HG02938 (cell line): ENCODE data around the gene NEUROG1.

ENCODE experiments used
- ATAC-seq: cut with Tn5 transposase; IDR thresholded peaks from one replicate; pipeline ENCODE4 v1.9.1; 2021; ENCODE audit warnings: mild to moderate bottlenecking, moderate library complexity; ENCODE audit not compliant: unreplicated experiment

NEUROG1 gene, protein sequence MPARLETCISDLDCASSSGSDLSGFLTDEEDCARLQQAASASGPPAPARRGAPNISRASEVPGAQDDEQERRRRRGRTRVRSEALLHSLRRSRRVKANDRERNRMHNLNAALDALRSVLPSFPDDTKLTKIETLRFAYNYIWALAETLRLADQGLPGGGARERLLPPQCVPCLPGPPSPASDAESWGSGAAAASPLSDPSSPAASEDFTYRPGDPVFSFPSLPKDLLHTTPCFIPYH

DNA sequence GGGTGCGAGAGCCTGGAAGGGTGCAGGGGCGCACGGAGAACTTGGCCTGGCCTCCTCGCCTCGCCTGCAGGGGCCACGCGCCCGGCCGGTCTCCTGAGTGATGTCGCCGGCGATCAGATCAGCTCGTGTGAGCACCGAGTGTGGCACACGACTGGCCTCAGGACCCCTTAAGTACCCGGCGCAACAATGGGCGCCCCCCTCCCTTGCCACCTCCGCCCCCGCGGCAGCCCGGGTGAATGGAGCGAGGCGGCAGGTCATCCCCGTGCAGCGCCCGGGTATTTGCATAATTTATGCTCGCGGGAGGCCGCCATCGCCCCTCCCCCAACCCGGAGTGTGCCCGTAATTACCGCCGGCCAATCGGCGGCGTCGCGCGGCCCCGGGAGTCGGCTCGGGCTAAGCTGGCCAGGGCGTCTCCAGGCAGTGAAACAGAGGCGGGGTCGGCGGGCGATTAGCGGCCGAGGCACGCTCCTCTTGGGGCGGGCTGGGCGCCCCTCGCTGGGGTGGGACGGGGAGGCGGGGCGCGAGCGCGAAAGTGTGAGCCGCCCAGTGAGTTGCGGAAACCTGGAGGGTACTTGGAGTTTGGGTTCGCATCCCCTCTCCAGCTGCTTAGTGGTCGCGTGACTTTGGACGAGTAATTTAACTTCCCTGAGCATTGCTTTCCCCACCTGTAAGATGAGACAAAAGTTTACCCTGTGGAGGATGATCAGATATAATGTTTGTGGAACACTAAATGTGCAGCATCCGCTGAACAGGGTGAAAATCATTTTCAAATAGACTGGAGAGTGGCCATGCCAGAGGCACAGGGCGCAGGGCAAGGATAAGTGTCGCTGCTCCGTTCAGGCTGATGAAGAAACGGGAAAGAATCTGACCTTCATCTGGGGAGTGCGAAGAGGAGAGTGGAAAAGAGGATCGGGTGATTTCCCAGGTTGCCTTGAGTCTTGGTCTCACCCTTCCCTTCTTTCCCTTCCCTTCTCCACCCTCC is at the start of gene NEUROG1:
NEUROG1 (minus strand) TSS at position 145 of the 982 bp plus-strand sequence. CDS start 274 bp downstream, outside the sequence.
- no peak for ATAC-seq

DNA sequence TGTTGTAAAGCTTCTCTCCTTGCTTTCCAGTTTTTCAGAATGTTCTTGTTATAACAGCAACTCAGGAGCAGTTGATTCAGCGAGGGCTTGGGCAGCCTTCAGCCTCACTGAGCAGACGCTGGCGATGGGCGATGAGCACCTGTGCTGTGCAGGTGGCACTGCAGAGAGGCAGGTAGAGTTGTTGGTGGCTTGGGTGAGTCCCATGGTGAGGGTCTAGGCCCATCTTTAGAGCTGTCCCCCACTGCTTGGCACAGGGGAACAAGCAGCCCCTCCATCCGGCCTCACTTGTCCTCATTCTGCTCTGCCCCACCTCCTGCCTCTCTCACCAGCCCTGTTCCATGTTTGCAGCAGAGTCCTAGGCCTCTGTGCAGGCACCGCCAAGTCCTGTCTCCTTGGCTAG is 49.2 kb upstream of the NEUROG1 start:
- no peak for ATAC-seq

DNA sequence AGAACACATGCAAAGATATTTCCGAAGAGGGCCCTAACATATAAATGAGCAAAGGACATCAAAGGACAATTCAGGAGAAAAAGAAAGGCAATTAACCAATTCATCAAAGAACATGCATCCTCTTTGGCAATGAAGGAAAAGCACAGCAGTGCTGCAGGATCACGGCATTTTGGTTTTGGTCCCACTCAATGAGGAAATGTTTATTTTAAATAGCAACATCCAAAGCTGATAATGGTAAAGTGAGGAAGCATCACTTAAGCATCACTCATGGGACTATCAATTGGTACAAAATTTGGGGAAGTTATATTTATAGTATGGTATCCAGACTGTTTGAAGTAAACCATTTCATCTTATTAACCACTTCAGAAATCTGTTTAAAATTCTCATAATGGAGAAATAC is 48.5 kb upstream of the NEUROG1 start:
- no peak for ATAC-seq

DNA sequence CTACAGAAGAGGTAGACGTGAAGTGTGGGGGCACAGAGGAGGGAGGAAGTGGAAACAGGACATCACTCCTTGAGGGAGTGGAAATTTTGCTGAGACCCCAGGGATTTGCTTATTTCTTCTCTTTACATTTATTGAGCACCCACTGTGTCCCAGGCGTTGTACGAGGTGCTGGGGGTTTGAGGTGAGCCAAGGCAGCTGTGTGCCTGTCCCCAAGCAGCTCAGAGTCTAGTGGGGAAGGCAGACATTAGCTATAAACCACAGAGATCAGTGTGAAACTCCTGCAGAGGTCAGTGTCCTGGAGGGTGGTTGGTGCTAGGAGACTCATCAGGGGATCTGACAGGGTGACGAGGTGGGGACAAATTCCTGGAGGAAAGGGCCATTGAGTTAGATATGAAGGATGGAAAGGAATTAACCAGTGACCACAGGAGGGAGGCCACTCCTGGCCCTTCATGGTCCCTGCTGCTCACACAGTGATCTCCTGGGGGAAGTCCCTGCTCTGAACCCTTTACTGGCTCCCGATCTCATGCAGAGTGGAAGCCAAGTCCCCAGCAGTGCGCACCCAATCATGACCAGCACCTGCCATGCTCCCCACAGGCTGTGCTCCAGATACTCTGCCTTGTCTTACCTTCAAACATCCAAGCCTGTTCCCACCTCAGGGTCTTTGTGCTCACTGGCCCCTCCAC is 46.5 kb upstream of the NEUROG1 start:
- no peak for ATAC-seq

DNA sequence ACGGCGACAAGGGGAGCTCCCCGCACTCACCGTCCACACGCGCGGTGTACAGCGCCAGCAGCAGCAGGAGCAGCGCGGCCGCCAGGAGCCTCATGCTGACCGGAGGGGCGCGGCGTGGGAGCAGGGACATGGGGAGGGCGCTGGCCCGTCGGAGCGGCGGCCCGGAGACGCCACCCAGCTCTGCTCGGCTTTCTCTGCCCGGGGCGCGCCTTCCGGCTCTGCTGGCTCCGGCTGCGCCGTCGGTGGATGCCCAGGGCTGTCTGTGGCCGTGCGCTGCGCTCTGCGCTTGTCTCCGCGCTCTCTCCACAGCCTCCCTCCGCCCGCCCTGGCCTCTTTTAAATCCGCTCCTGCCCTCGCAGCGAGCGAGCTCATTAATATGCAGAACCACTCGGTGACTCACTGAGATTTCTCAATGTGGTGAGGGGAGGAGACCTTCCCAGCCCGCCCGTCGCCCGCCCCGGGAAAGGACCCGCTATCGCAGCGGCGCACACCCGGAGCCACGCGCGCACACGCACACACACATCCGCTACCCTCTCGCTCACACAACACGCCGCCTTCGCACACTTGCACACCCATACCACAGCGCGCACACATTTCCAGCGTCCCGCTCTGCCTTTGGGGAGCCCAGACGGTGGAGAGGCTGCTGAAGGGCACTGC is 43.0 kb upstream of the NEUROG1 start, which contains the start of gene CXCL14:
CXCL14 (minus strand) TSS at position 307 of the 657 bp plus-strand sequence; CDS start at position 94, 213 bp downstream.
- no peak for ATAC-seq

DNA sequence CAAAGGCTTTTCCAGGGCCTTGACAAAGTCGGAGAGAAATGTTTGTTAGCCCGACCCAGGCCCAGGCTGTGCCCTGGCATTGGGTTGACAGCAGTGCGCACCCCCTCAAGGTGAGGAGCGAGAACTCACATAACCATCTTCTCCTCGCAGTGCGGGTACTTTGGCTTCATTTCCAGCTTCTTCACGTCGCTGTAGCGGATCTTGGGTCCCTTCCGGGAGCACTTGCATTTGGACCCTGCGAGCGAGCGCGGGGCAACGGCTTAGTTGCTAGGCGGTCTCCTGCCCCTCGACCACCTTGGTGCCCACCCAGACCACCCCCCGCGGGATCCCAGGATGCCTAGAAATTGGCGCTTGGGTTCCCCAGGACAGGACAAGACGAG is 42.5 kb upstream of the NEUROG1 start:
- no peak for ATAC-seq

DNA sequence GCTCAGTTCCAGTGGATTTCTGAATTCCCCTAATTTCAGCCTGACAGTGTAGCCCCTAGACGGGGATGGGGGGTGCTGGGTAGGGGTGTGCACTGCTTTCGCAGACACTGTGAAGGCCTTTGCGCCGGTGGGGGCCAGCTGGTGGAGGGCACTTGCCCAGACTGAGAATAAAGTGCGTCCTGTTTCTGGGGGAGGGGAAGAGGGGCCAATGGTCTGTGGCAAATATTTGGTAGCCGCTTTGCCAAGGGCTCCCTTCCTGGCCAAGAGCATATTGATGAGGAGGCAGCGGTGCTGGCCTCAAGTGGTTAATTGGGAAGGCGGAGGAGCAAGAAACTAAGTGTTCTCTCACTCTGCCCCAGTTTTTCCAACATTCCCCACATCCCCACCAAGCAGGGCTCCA is 41.7 kb upstream of the NEUROG1 start:
- no peak for ATAC-seq

DNA sequence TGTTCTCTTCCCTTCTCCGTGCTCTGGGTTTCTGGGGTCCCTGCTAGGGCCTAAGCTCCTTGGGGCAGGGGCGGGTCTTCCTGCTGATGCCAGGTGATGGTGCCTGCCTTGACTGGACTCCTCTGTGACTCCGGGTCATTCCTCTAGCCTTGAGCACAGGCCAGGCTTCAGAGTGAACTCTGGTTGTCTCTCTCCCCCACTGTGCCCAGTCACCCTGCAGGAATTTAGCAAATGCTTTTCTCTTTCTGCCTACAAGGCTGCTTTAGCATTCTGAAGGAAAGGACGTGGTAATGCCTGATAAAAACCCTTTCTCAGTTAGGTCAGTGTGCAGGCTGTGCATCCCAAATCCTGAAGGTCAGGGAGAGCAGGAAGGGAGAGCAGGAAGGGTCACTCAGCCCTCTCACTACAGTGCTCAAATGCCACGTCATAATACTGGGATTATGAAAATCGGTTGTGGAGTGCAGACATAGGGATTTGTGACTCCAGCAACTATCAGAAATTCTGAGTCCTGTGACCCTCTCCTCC is 40.4 kb upstream of the NEUROG1 start:
- no peak for ATAC-seq

DNA sequence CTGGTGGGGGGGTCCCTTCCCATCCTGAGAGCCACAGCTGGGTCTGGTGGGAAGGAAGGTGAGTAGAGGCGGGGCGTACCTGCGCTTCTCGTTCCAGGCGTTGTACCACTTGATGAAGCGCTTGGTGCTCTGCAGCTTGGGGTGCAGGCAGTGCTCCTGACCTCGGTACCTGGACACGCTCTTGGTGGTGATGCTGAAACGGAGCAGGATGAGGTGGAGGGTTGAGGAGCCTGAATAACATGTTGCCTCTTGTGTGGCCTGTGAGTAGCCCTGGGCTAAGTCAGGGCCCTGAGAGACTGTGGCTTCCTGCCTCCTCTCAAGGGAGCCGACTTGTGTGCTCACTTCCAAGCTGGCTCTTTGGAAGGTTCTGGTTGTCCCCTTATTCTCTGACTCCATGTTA is 38.7 kb upstream of the NEUROG1 start:
- ATAC-seq, result no peak

DNA sequence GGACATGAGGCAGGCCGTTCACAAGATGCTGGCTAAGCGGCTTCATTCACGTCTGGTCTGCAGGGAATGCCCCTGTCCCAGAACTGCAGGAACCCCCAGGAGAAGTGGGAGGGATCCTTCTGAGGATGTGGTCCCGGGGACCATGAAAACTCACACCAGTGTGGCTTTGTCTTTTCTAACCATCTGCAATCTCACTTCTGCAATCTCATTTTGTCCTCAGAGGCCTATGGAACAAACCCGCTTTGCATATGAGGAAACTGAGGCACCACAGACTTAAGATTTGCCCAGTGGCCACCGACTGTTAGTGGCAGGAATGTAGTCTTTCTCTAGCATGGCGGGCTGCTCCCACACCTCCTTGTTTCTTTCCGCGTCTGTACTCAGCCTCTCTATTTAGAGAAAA is 36.1 kb upstream of the NEUROG1 start:
- ATAC-seq, result no peak

DNA sequence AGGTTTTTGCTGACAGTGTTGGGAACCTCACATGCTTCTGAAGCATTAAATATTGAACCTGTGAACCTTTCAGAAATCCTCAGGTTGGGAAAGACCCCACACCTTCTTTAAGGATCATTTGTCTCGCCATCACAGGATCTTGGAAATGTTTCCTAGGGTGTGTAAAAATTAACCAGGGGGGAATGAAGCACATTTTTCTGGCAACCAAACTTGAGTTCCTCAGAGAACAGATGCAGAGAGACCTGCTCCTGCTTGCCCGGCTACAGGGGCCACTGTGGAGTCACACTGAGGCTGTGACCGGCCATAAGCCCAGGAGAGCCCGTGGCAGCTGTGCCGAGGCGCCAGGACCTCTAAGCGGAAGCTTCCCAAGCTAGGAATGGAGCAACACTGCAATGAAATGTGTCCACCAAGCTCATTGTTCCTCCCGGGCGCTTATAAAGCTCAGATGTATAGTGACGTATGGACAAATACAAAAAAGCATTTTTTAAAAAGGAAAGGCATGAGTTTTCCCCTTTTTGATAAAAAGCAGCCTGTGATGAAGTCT is 35.4 kb upstream of the NEUROG1 start:
- ATAC-seq, result no peak

DNA sequence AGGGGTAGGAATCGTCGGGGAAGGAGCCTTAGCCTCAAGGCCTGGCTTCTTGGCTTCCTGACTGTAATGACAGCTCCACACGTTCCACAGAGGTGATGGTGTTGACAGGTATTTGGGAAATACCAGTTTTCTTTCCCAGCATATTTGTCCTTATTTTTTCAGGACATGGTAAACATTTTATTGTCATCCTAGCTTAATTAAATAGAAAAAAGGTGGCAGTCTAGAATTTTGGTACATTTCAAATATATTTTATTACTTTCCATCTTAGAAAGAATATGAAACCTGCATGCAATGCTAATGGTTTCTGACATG is 34.6 kb upstream of the NEUROG1 start:
- ATAC-seq, result no peak

DNA sequence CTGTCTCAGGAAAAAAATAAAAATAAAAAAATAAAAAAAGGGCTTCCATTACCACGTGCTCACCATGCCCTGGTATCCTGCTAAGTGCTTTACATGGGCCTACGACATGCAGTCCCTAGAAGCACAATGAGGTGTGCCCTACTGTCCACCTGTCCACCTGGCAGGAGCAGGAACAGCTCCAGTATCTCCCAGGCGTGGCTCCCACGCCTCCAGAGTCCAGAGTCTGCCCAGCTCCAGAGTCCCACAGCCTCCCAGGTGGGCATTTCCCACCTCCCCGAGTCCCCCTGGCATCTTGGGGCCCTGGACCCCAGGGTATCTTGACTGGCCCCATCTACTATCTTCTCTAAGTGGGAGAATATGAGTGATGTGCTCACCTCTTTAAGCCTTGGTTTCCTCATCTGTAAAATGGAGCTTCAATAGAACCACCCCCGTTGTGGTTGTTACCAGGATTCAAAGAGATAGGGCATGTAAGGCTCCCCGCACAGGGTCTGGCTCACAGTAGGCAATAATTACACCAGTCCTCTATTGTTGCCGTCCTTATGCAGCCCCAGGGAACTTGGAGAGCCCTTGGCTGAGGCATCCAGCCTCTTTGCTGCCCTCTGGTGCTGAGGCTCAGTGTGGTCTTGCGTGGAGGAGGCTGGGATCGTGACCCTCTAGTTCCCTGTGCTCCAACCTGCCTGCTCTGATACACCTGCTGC is 34.1 kb upstream of the NEUROG1 start:
- ATAC-seq, result no peak

DNA sequence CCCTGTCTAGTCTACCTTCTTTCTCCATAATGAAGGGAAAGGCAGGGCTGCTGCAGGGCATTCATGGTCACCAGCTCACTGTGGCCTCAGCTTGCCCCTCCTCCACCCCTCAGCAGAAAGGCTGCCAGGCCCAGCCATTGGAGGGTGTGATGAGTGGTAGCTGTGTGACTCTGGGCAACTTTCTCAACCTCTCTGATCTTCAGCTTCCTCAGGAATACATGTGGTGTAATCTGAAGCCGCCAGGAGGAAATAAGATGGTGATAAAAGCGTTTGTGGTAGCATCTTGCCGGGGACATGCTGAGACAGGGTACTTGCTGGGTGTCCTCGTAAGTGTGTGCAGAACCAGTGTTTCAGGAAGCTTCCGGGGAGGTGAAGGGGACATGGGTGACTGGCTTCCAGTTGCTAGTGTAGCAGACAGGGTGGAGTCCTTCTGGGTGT is 33.2 kb upstream of the NEUROG1 start:
- no peak for ATAC-seq

DNA sequence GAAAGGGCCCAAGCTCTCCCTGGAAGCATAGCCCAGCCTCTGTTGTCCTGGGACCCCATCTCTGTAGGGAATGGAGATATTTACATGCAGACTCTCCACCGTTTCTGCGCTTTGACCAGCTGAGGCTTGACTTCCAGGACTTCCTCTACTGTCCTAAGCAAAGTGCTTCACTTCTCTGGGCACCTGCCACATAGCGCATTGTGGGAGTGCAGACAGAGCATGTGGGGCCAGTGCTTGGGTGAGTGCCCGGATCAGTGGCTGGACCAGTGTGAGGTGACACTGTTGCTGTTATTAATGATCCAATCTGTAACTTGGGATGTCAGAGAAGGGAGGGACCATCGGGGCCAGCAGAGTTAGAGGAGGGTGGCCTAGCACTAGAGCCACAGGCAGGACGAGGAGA is 32.5 kb upstream of the NEUROG1 start:
- ATAC-seq, result no peak

DNA sequence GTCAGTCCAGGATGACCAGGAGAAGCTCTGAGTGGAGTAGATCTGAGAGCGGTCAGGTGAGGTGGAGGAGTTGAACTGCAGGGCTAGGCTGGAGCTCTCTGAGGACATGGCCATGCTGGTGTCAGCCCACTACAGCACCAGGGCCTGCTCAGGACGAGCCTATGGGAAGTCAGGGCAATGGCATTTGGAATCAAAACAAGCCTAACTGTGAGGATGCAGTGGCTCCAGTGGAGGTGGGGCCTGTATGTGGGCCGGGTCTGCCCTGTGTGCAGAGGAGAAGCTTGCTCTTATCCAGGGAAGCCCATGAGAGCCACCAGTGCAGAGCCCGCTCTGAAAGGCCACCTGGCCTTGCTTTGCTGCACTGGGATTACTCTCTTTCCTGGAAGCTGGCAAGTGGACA is 31.9 kb upstream of the NEUROG1 start:
- ATAC-seq, result no peak

DNA sequence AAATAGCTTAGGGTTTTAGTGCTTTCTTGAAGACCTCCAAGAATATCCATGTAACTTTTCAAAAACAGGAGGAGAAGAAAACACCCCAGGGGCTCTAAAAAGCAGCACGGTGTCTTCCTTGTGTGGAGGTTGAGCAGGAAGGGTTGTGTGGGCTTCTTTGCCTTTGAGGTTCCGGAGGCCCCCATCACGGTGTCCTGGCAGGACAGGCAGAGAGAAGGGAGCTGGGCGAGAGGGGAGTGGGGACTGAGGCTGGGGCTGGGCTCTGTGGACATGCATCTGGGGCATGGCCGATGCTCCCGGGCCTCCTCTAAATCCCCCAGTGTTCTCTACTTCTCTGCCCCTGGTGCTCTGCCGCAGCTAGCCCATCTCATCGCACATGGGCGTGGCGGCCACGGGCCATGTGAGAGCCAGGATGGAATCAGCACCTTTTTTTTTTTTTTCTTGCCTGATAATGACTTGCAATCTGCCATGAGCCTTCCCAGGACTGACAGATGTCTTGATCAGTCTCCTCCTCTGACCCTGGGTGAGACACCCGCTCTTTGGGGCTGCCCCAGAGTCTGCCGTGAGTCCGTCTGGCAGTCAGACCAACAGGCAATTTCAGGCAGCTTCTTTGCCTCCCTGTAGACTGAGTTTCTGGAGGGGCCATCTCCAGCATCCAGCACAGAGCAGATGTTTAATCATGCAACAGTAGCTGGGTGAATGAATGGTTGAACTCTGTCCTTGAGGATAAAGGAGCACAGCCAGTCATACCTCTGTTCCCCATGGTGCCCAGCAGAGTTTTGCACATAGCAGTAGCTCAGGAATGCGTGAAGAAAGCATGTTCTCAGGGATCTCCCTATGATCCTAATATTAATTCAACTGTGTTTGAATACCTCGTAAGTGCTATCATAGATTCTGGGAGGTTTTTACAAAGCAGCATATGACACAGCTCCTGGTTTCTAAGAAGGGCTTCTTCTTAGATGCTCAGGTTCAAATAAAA is 30.9 kb upstream of the NEUROG1 start:
- ATAC-seq, result no peak

DNA sequence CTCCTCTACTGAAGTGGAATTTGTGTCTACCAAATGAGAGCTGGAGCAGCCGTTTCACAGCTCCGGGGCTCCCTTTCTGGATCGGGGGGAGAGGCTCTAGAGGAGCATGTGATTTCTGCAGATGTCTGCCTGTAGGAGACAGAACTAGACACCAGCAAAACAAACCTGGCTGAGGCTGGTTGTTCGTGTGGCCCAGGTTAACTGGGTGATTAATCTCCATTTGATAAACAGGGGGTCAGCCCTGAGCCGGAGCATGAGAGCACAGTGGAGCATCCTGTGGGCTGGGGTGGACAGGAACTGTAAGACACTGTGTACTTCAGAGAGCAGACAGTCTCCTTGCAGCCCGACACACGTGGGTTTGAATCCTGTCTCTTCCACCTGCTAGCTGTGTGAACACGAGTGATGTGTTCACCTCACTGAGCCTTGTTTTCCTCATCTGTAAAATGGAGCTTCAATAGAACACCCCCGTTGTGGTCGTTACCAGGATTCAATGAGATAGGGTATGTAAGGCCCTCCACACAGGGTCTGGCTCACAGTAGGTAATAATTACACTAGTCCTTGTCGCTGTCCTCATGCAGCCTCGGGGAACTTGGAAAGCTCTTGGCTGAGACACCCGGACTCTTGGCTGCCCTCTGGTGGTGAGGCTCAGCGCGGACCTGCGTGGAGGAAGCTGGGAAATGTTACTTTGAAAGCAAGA is 30.1 kb upstream of the NEUROG1 start:
- no peak for ATAC-seq
